Measurements from ENCODE around the gene UNKL. TPM values are rescaled to one million over a fixed set of nuclear protein-coding genes. Genes with fewer than 3 reads are reported as not detected.
"Not testable (repeated sequence)": the region's sequence is repeated elsewhere in the genome, so short reads cannot be mapped to it uniquely, and the experiment has no call there.

UNKL gene
- total RNA-seq, 1 donor from 2014 or later = 3.7 TPM

- H3K27me3 ChIP-seq (ENCODE audit: control insufficient read depth in 3 of 3, insufficient read depth in 3 of 3, low read length in 3 of 3) = no peaks in the 10 kb centered on the region
- H3K4me1 ChIP-seq (ENCODE audit: control insufficient read depth in 3 of 3, insufficient read depth in 3 of 3, low read length in 3 of 3) = no peaks in the 10 kb centered on the region
- H3K9me3 ChIP-seq (ENCODE audit: control insufficient read depth in 3 of 3, low read length in 3 of 3) = no peaks in the 10 kb centered on the region
- H3K4me3 ChIP-seq (ENCODE audit: low read length in 3 of 3) = no peak overlapping the region
- H3K27ac ChIP-seq (ENCODE audit: low read depth, low read length) = no peak overlapping the region
- H3K36me3 ChIP-seq (ENCODE audit: control insufficient read depth in 3 of 3, insufficient read depth in 3 of 3, low read length in 3 of 3) = peaks cover 29 to 41% (median 34%) of the 10 kb centered on the region in 3 donors
- peak overlapping the region in 1 of 3 donors; percentile 8 for H3K9ac ChIP-seq (ENCODE audit: low read depth in 1 of 3, low read length in 3 of 3)
These were observed 32.0 kb upstream of the UNKL start for GRCh38 chr16:1446296-1447080.

DNA sequence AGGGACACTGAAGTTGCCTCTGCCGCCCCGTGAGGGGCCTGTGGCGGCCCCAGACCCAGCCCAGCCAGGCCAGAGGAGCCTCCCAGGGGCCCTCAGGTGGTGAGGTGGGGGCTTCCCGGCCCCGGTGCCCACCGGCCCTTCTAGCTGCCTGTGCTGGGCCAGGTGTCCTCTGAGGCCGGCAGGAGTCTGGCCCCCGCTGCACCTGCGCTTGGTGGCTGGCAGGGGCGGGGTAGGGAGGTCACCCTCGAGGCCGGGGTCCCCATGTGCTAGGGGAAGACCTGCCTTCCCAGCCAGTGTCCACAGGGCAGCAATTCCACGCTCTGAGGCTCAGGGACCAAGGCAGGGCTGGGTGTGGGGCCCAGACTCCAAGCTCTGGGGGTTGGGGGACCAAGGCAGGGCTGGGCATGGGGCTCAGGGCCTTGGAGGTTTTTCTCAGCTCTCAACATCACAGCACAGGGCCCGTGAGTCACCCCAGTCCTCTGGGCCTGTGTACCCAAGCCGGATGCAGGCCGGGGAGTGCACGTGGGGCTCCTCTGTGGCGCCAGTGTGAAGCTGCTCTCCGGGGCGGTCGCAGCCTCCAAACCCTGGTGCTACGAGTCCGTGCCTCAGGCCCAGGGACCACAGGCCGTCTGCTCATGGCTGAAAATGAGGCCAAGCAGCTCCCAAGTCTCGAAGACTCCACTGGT lies 31.2 kb upstream of the UNKL start:
- no peak overlapping the region for H3K4me3 ChIP-seq (ENCODE audit: low read length in 3 of 3)
- H3K27me3 ChIP-seq (ENCODE audit: control insufficient read depth in 3 of 3, insufficient read depth in 3 of 3, low read length in 3 of 3) = no peaks in the 10 kb centered on the region
- no peaks in the 10 kb centered on the region for H3K9me3 ChIP-seq (ENCODE audit: control insufficient read depth in 3 of 3, low read length in 3 of 3)
- peaks cover 21 to 33% (median 28%) of the 10 kb centered on the region in 3 donors for H3K36me3 ChIP-seq (ENCODE audit: control insufficient read depth in 3 of 3, insufficient read depth in 3 of 3, low read length in 3 of 3)
- H3K9ac ChIP-seq (ENCODE audit: low read depth in 1 of 3, low read length in 3 of 3) = no peak overlapping the region
- no peak overlapping the region for H3K27ac ChIP-seq (ENCODE audit: low read depth, low read length)
- no peaks in the 10 kb centered on the region for H3K4me1 ChIP-seq (ENCODE audit: control insufficient read depth in 3 of 3, insufficient read depth in 3 of 3, low read length in 3 of 3)

DNA sequence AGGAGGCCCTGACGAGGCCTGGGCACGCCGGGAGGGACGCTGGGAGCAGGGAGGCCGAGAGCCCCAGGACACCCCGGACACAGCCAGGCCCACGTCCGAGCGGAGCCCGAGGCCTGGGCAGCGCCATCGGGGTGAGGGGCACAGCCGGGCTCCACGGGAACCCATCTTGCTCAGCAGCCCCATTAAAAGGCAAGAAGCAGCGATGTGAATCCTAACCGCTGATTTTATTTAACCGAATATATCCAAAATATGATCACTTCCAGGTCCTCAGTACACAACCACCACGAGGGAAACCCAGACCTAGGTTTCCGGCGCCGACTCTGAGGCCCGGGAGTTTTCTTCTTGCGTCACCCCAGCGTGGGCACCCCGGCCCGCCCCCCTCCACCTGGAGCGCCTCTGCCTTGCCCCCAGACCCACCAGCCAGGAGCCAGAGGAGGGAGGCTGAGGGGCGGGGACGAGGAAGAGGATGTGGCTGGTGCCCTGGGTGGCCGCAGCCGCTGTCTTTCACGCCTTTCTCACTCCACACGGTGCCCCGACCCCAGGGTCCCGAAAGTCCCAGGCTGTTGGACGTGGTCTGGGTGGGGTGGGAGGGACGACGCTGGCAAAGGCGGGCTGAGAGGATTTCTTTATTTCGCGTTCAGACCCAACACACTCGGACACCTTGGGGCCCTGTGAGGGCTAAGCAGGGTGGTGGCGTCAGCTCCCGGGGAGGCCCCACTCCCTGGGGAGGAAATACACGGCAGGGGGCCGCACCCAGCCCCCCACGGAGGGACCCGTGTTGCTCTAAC lies 30.4 kb upstream of the UNKL start:
- Histone ChIP-seq H3K27me3 (ENCODE audit: control insufficient read depth in 3 of 3, insufficient read depth in 3 of 3, low read length in 3 of 3) (no peaks in the 10 kb centered on the region), H3K4me1 (ENCODE audit: control insufficient read depth in 3 of 3, insufficient read depth in 3 of 3, low read length in 3 of 3) (no peaks in the 10 kb centered on the region), H3K4me3 (ENCODE audit: low read length in 3 of 3) (no peak overlapping the region), H3K36me3 (ENCODE audit: control insufficient read depth in 3 of 3, insufficient read depth in 3 of 3, low read length in 3 of 3) (peaks cover 21 to 30% (median 28%) of the 10 kb centered on the region in 3 donors), H3K27ac (ENCODE audit: low read depth, low read length) (no peak overlapping the region), H3K9ac (ENCODE audit: low read depth in 1 of 3, low read length in 3 of 3) (no peak overlapping the region), H3K9me3 (ENCODE audit: control insufficient read depth in 3 of 3, low read length in 3 of 3) (no peaks in the 10 kb centered on the region)

DNA sequence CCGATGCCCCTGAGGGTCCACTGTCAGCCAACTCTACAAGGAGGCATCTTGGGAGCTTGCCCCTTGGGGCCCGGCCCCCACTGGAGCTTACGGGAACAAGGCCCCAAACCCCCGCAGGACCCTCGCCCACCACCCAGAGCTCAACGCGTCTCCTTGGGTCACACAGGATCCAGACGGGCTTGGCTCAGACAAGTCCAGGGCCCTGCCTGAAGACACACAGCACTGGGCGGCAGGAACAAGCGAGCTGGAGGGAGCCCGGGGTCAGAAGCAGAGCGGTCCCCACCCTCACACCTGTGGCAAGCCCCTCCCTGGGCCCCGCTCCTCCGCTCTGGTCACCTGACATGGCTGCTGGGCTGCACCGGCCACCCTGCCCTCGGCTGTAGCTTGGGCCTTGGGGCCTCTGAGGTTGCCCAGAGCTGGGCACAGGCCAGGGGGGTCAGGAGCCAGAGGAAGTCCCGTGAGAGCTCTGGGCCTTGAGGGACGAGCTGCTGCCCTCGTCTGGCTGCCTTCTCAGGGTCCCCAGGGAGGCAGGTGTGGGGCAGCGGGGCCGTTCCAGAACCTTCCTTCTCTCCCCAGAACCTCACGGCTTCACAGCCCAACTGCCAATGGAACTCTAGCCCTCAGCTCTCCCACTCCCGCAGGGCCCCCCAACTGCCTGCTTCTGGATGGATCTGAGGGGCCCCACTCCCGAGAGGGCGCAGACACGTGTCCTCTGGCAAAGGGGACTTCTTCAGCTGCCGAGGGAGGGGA lies 29.7 kb upstream of the UNKL start, which contains the start of gene CCDC154:
Gene CCDC154 (minus strand): TSS at position 577 of the 750 bp plus-strand sequence. CDS start 234 bp downstream, at position 343.
- Histone ChIP-seq H3K27ac (ENCODE audit: low read depth, low read length) (no peak within 1 kb of the TSS), H3K27me3 (ENCODE audit: control insufficient read depth in 3 of 3, insufficient read depth in 3 of 3, low read length in 3 of 3) (no peaks in the 10 kb centered on the region), H3K9me3 (ENCODE audit: control insufficient read depth in 3 of 3, low read length in 3 of 3) (no peaks in the 10 kb centered on the region), H3K9ac (ENCODE audit: low read depth in 1 of 3, low read length in 3 of 3) (no peak within 1 kb of the TSS), H3K4me3 (ENCODE audit: low read length in 3 of 3) (no peak within 1 kb of the TSS), H3K36me3 (ENCODE audit: control insufficient read depth in 3 of 3, insufficient read depth in 3 of 3, low read length in 3 of 3) (peaks cover 18 to 24% (median 23%) of the 10 kb centered on the region in 3 donors), H3K4me1 (ENCODE audit: control insufficient read depth in 3 of 3, insufficient read depth in 3 of 3, low read length in 3 of 3) (no peaks in the 10 kb centered on the region)

DNA sequence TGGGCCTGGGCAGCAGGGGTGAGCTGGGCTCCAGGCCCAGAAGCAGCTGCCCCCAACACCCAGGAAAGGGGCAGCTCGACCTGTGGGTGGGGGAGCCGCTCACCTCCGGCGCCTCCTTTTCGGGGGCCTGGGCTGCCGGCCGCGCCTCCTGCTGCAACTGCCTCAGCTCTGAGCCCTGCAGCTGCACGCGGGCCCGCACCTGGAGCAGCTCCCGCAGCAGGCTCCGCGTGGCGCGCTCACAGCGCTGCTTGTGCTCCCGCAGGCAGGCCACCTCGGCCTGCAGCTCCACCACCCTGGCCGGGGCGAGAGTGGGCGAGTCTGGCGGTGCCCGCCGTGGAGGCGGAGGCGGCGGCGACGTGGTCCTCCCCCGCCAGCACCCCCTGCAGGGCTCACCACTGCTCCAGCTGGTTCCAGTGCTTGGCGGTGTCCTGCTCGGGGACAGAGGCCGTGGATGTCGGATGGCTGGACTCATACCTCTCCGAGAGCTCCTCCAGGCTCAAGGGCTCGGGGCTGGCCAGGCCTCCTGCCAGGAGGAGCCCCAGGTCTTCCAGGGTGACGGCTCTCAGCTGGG lies 29.0 kb upstream of the UNKL start:
- H3K27ac ChIP-seq (ENCODE audit: low read depth, low read length) = no peak overlapping the region
- no peaks in the 10 kb centered on the region for H3K9me3 ChIP-seq (ENCODE audit: control insufficient read depth in 3 of 3, low read length in 3 of 3)
- no peak overlapping the region for H3K9ac ChIP-seq (ENCODE audit: low read depth in 1 of 3, low read length in 3 of 3)
- H3K4me1 ChIP-seq (ENCODE audit: control insufficient read depth in 3 of 3, insufficient read depth in 3 of 3, low read length in 3 of 3) = no peaks in the 10 kb centered on the region
- no peaks in the 10 kb centered on the region for H3K27me3 ChIP-seq (ENCODE audit: control insufficient read depth in 3 of 3, insufficient read depth in 3 of 3, low read length in 3 of 3)
- H3K4me3 ChIP-seq (ENCODE audit: low read length in 3 of 3) = no peak overlapping the region
- H3K36me3 ChIP-seq (ENCODE audit: control insufficient read depth in 3 of 3, insufficient read depth in 3 of 3, low read length in 3 of 3) = peaks cover 17 to 20% (median 20%) of the 10 kb centered on the region in 3 donors

GRCh38 chr16:1442697-1443096 lies 28.2 kb upstream of the UNKL start:
- Histone ChIP-seq H3K4me3 (ENCODE audit: low read length in 3 of 3) (no peak overlapping the region), H3K27me3 (ENCODE audit: control insufficient read depth in 3 of 3, insufficient read depth in 3 of 3, low read length in 3 of 3) (no peaks in the 10 kb centered on the region), H3K9me3 (ENCODE audit: control insufficient read depth in 3 of 3, low read length in 3 of 3) (no peaks in the 10 kb centered on the region), H3K9ac (ENCODE audit: low read depth in 1 of 3, low read length in 3 of 3) (no peak overlapping the region), H3K36me3 (ENCODE audit: control insufficient read depth in 3 of 3, insufficient read depth in 3 of 3, low read length in 3 of 3) (peaks cover 11 to 12% (median 12%) of the 10 kb centered on the region in 3 donors), H3K4me1 (ENCODE audit: control insufficient read depth in 3 of 3, insufficient read depth in 3 of 3, low read length in 3 of 3) (no peaks in the 10 kb centered on the region), H3K27ac (ENCODE audit: low read depth, low read length) (no peak overlapping the region)

DNA sequence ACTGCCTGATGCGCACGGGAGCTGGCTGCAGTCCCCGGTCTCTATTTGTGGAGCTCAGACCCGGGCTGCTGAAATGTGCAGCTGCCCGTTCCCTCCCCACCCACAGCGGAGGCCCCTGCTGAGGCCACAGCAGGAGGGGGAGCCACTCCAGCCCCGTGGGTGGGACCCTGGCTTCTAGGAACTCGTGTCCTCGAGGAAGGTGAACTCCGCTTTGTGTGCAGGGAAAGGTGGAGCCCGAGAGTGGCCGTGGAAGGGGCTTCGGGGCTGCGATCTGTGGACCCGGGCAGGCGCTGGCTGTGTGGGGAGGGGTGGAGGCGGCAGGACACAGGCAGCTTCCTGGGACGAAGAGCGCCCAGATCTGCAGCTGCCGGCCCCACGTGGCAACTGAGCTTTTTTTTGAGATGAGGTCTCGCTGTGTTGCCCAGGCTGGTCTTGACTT lies 26.9 kb upstream of the UNKL start:
- Histone ChIP-seq H3K4me1 (ENCODE audit: control insufficient read depth in 3 of 3, insufficient read depth in 3 of 3, low read length in 3 of 3) (no peaks in the 10 kb centered on the region), H3K27ac (ENCODE audit: low read depth, low read length) (no peak overlapping the region), H3K9me3 (ENCODE audit: control insufficient read depth in 3 of 3, low read length in 3 of 3) (no peaks in the 10 kb centered on the region), H3K36me3 (ENCODE audit: control insufficient read depth in 3 of 3, insufficient read depth in 3 of 3, low read length in 3 of 3) (peaks cover 5 to 8% (median 6%) of the 10 kb centered on the region in 3 donors), H3K4me3 (ENCODE audit: low read length in 3 of 3) (no peak overlapping the region), H3K27me3 (ENCODE audit: control insufficient read depth in 3 of 3, insufficient read depth in 3 of 3, low read length in 3 of 3) (no peaks in the 10 kb centered on the region), H3K9ac (ENCODE audit: low read depth in 1 of 3, low read length in 3 of 3) (no peak overlapping the region)

- H3K9me3 ChIP-seq (ENCODE audit: control insufficient read depth in 3 of 3, low read length in 3 of 3); H3K27ac ChIP-seq (ENCODE audit: low read depth, low read length); H3K4me3 ChIP-seq (ENCODE audit: low read length in 3 of 3); H3K36me3 ChIP-seq (ENCODE audit: control insufficient read depth in 3 of 3, insufficient read depth in 3 of 3, low read length in 3 of 3); H3K27me3 ChIP-seq (ENCODE audit: control insufficient read depth in 3 of 3, insufficient read depth in 3 of 3, low read length in 3 of 3); H3K9ac ChIP-seq (ENCODE audit: low read depth in 1 of 3, low read length in 3 of 3); H3K4me1 ChIP-seq (ENCODE audit: control insufficient read depth in 3 of 3, insufficient read depth in 3 of 3, low read length in 3 of 3): not testable (repeated sequence)
These were observed 25.2 kb upstream of the UNKL start for GRCh38 chr16:1439699-1440074.

DNA sequence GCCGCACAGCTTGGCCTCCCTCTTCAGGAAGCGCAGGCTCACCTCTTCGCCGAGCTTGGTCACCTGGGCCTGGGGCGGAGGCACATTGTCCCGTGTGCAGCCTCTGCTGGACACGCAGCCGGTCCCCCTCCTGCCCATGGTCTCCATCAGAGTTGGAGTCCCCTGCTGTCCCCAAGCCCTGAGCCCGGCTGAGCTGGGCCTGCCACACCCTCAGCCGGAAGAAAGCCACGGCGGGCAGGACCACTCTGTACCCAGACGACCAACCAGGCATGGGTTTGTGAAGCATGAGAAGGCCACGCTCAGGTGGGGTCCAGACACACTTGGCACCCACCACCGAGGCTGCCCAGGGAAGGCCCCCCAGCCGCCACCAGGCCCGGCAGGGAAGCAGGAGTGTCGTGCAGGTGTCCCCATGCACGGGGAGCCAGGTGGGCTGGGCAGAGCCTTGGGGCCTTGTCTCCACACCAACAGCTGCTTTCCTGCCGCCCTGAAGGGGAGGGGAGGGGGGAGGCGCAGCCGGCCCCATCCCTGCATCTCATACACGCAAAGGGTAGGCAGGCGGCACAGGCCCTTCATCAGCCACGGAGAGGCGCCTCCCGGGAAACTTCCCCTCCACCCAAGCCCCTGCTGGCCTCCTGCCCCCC lies 24.7 kb upstream of the UNKL start:
- H3K27ac ChIP-seq (ENCODE audit: low read depth, low read length) = no peak overlapping the region
- no peak overlapping the region for H3K9ac ChIP-seq (ENCODE audit: low read depth in 1 of 3, low read length in 3 of 3)
- H3K27me3 ChIP-seq (ENCODE audit: control insufficient read depth in 3 of 3, insufficient read depth in 3 of 3, low read length in 3 of 3) = no peaks in the 10 kb centered on the region
- no peaks in the 10 kb centered on the region for H3K9me3 ChIP-seq (ENCODE audit: control insufficient read depth in 3 of 3, low read length in 3 of 3)
- no peaks in the 10 kb centered on the region for H3K36me3 ChIP-seq (ENCODE audit: control insufficient read depth in 3 of 3, insufficient read depth in 3 of 3, low read length in 3 of 3)
- no peak overlapping the region for H3K4me3 ChIP-seq (ENCODE audit: low read length in 3 of 3)
- no peaks in the 10 kb centered on the region for H3K4me1 ChIP-seq (ENCODE audit: control insufficient read depth in 3 of 3, insufficient read depth in 3 of 3, low read length in 3 of 3)
